ENCODE results near the gene GTF3C1.

Gene GTF3C1

DNA sequence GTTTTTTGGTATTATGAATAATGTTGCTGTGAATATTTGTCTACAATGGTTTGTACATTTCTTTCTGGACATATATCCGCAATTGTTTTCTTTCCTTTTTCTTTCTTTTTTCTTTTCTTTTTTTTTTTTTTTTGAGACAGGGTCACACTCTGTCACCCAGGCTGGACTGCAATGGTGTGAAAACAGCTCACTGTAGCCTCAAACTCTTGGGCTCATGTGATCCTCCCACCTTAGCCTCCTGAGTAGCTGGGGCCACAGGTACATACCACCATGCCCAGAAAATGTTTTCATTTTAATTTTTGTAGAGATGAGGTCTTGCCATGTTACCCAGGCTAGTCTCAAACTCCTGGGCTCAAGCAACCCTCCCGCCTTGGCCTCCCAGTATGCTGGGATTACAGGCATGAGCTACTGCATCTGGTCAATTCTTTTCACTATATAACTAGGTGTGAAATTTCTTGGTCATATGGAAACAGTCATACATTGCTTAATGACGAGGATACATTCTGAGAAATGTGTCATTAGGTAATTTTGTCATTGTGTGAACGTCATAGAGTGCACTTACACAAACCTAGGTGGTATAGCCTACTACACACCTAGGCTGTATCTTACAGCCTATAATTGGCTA lies 132.6 kb downstream of the GTF3C1 start:
- no peak for DNase-seq

DNA sequence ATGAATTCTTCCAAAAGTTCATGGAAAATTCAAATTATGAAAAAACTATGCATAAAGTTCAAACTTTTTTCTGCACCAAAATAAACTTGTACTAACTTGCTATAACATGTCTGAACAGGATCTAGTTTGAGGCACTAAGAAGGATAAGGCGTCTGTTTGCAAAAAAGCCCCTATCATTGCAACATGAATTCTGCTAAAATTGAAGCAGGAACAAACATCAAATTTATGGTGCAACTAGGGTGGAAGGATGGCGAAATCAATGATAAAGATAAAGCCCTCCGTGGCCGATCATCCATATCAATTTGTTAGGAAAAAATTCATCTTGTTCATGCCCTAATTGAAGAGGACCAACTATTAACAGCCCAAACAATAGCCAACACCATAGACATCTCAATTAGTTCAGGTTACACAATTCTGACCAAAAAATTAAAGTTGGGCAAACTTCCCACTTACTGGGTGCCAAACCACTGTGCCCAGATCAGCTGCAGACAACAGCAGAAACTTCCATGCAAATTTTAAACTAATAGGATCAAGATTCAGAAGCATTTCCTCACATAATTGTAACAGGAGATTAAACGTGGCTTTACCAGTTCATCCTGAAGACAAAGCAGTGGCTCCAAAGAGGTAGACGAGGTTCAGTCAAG lies 134.8 kb downstream of the GTF3C1 start:
- no peak for DNase-seq

- no peak for DNase-seq
Observed at GRCh38 chr16:27413956-27414355, 135.8 kb downstream of the GTF3C1 start.

DNA sequence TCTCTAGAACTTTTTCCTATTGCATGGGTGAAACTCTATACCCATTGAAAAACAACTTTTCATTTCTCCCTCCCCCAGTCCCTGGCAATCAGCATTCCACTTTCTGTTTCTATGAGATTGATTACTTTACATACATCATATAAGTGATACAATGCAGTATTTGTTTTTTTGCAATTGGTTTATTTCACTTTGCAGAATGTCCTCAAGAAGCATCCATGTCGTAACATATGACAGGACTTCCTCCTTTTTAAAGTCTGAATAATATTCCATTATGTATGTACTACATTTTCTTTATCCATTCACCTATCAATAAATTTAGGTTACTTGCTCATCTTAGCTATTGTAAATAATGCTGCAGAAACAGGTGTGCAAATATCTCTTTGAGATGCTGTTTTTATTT lies 139.0 kb downstream of the GTF3C1 start:
- DNase-seq: no peak
